ENCODE data around the gene SYT1. TPM values are rescaled to one million over a fixed set of nuclear protein-coding genes. Genes with fewer than 3 reads are reported as not detected.

The SYT1 gene
- total RNA-seq, 1 experiment from 2014 or later, result 15.8 TPM

DNA sequence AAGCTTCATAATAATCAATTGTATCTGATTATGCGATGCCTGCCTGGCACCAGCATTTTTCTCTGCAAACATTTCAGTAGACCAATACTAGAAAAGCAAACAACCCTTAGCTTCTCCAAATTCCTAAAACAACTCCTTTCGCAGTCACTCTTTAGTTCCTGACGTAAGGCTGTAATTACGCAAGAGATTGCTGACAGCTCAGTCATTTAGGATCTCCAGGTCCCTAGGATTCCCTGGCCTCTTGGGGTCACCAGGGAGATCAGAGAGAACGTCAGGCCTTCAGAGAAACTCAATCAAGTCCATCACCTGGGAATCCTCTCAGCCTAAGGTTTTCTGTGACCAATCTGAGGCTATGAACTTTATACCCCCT, 435.6 kb downstream of the SYT1 start:
- Histone ChIP-seq H2BK120ac (ENCODE audit: low read depth, low read length, poor library complexity, severe bottlenecking) (no peak overlapping the region), H2AFZ (ENCODE audit: low read length) (no peak overlapping the region), H3K9ac (ENCODE audit: extremely low read depth, insufficient read length, low read length) (no peak overlapping the region), H3K14ac (ENCODE audit: insufficient read depth, low read length) (no peak overlapping the region), H3K56ac (ENCODE audit: insufficient read length, low read depth, low read length) (no peak overlapping the region), H3K79me2 (ENCODE audit: insufficient read depth, low read length) (no peaks in the 10 kb centered on the region), H2BK20ac (ENCODE audit: low read depth, low read length, poor library complexity, severe bottlenecking) (no peak overlapping the region), H3K23ac (ENCODE audit: insufficient read length, low read depth, low read length) (no peak overlapping the region), H3K23me2 (ENCODE audit: insufficient read length, low read depth, low read length, poor library complexity, severe bottlenecking) (no peaks in the 10 kb centered on the region), H3K9me3 (ENCODE audit: control insufficient read depth, low read depth, low read length) (no peaks in the 10 kb centered on the region), H4K91ac (ENCODE audit: insufficient read length, low read depth, low read length) (no peak overlapping the region), H3T11ph (ENCODE audit: low read length) (no peak overlapping the region), H3K4me2 (ENCODE audit: insufficient read depth, insufficient read length, low read length) (no peak overlapping the region), H3K4me1 (ENCODE audit: insufficient read depth, low read length) (no peaks in the 10 kb centered on the region; the same call in 1 of the 2 replicates), H4K20me1 (ENCODE audit: control insufficient read depth, insufficient read depth, insufficient read length) (no peaks in the 10 kb centered on the region), H3K18ac (ENCODE audit: insufficient read length, low read depth, low read length) (no peak overlapping the region), H4K5ac (ENCODE audit: insufficient read length, low read depth, low read length) (no peak overlapping the region), H2BK12ac (ENCODE audit: insufficient read length, low read depth, low read length) (no peak overlapping the region), H3K79me1 (ENCODE audit: insufficient read depth, low read depth, low read length, poor library complexity, severe bottlenecking) (no peaks in the 10 kb centered on the region), H2BK5ac (ENCODE audit: insufficient read length, low read length) (no peak overlapping the region), H4K8ac (replicated peaks; ENCODE audit: insufficient read length, low read depth, low read length) (no peak overlapping the region), H2AK5ac (ENCODE audit: insufficient read length, low read length) (no peak overlapping the region), H3K4ac (ENCODE audit: low read depth, low read length) (no peak overlapping the region), H3K27ac (ENCODE audit: insufficient read length, low read depth, low read length) (no peak overlapping the region), H3K27me3 (ENCODE audit: insufficient read depth, low read length) (no peaks in the 10 kb centered on the region), H2BK15ac (ENCODE audit: low read depth, low read length) (no peak overlapping the region)
- WGBS (ENCODE audit: extremely low coverage, insufficient read length, low lambda C conversion rate), result no CpG with 5 or more reads among the region's 5 CpGs
- DNase-seq, result no peak
- Mint-ChIP-seq H3K9me3 (no peaks in the 10 kb centered on the region), H3K4me1 (peaks cover 4 to 5% of the 10 kb centered on the region in 2 experiments; a peak in 2 of 4 replicates), H3K27me3 (ENCODE audit: low read depth) (no peaks in the 10 kb centered on the region), H3K27ac (no peak overlapping the region), H3K36me3 (ENCODE audit: insufficient read depth in 1 of 3, low read depth in 3 of 3) (peaks cover 4 to 20% (median 19%) of the 10 kb centered on the region in 3 experiments; a peak in 5 of 7 replicates), H3K4me3 (no peak overlapping the region)
- TF ChIP-seq, protein P1, sequence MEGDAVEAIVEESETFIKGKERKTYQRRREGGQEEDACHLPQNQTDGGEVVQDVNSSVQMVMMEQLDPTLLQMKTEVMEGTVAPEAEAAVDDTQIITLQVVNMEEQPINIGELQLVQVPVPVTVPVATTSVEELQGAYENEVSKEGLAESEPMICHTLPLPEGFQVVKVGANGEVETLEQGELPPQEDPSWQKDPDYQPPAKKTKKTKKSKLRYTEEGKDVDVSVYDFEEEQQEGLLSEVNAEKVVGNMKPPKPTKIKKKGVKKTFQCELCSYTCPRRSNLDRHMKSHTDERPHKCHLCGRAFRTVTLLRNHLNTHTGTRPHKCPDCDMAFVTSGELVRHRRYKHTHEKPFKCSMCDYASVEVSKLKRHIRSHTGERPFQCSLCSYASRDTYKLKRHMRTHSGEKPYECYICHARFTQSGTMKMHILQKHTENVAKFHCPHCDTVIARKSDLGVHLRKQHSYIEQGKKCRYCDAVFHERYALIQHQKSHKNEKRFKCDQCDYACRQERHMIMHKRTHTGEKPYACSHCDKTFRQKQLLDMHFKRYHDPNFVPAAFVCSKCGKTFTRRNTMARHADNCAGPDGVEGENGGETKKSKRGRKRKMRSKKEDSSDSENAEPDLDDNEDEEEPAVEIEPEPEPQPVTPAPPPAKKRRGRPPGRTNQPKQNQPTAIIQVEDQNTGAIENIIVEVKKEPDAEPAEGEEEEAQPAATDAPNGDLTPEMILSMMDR (conservative IDR thresholded peaks at IDR 0.05), result no peak

Measured in H9 (cell line).